NOMO-1 treated with dmso at 0.1 percent for 144 hours (cell line): Measurements from ENCODE around the gene RGS6.

Experiments used
- DNase-seq: peaks from one replicate; lab custom pipeline; 2025; ENCODE audit not compliant: unreplicated experiment; lab: John Stamatoyannopoulos, UW

Gene RGS6

GRCh38 chr14:72485695-72486094 is 553.5 kb downstream of the RGS6 start:
- no peak for DNase-seq

- DNase-seq = no peak
These were observed 556.3 kb downstream of the RGS6 start for GRCh38 chr14:72488514-72488913.

GRCh38 chr14:72492196-72492595 is 560.0 kb downstream of the RGS6 start:
- no peak for DNase-seq

- DNase-seq = no peak
These were observed 563.4 kb downstream of the RGS6 start for GRCh38 chr14:72495668-72496067.

GRCh38 chr14:72498646-72499045 is 566.4 kb downstream of the RGS6 start:
- no peak for DNase-seq

- no peak for DNase-seq
These were observed 567.5 kb downstream of the RGS6 start for GRCh38 chr14:72499746-72500145.

- no peak for DNase-seq
These were observed 568.1 kb downstream of the RGS6 start for GRCh38 chr14:72500234-72500838.

- no peak for DNase-seq
These were observed 569.2 kb downstream of the RGS6 start for GRCh38 chr14:72501439-72501838.

GRCh38 chr14:72503271-72503670 is 571.0 kb downstream of the RGS6 start:
- no peak for DNase-seq

- DNase-seq = no peak
These were observed 571.6 kb downstream of the RGS6 start for GRCh38 chr14:72503696-72504368.

GRCh38 chr14:72510566-72510965 is 578.3 kb downstream of the RGS6 start:
- no peak for DNase-seq

- no peak for DNase-seq
These were observed 580.1 kb downstream of the RGS6 start for GRCh38 chr14:72512281-72512680.

- DNase-seq = no peak
These were observed 580.7 kb downstream of the RGS6 start for GRCh38 chr14:72512925-72513324.

- DNase-seq = no peak
These were observed 581.1 kb downstream of the RGS6 start for GRCh38 chr14:72513346-72513745.

- DNase-seq = no peak
These were observed 581.9 kb downstream of the RGS6 start for GRCh38 chr14:72513965-72514659.

GRCh38 chr14:72514660-72515025 is 582.4 kb downstream of the RGS6 start:
- DNase-seq = no peak

- no peak for DNase-seq
These were observed 583.8 kb downstream of the RGS6 start for GRCh38 chr14:72515779-72516770.

- DNase-seq = peak; percentile 72
These were observed 584.9 kb downstream of the RGS6 start for GRCh38 chr14:72516936-72517700.

- DNase-seq = no peak
These were observed 585.5 kb downstream of the RGS6 start for GRCh38 chr14:72517736-72518135.

GRCh38 chr14:72518809-72519377 is 586.7 kb downstream of the RGS6 start:
- peak; percentile 64 for DNase-seq
